Ascending aorta (tissue), 2 donors: Measurements from ENCODE around the gene UGT3A1. TPM values are rescaled to one million over a fixed set of nuclear protein-coding genes. Genes with fewer than 3 reads are reported as not detected.
A peak's percentile ranks its signal among the peaks of the same experiment; 100 is the strongest.

ENCODE experiments used
- DNase-seq, 2 donors: peaks; one replicate each; pipeline ENCODE4 v3.0.0-alpha.2; 2019; ENCODE audit warnings: low spot score in 2 of 2
- H3K27ac ChIP-seq, 2 donors: fragments of 200-600 bp; sonication (generic); one replicate each; pipeline ENCODE4 v1.5.1; 2016 to 2017; ENCODE audit warnings: mild to moderate bottlenecking in 1 of 2
- H3K27me3 ChIP-seq: fragments of 200-600 bp; sonication (generic); one replicate; pipeline ENCODE4 v1.5.1; 2017
- H3K36me3 ChIP-seq, 2 donors: fragments of 200-600 bp; sonication (generic); one replicate each; pipeline ENCODE4 v1.5.1; 2016
- H3K4me1 ChIP-seq, 2 donors: fragments of 200-600 bp; sonication (generic); one replicate each; pipeline ENCODE4 v1.5.1; 2016 to 2017; ENCODE audit warnings: mild to moderate bottlenecking in 1 of 2
- H3K4me3 ChIP-seq, 2 donors: fragments of 200-600 bp; sonication (generic); one replicate each; pipeline ENCODE4 v1.5.1; 2016 to 2017; ENCODE audit warnings: mild to moderate bottlenecking in 1 of 2
- H3K9me3 ChIP-seq, 2 donors: fragments of 200-600 bp; sonication (generic); one replicate each; pipeline ENCODE4 v1.5.1; 2016
- CTCF ChIP-seq, 3 experiments: fragments of 200-600 bp in 2 of 3; fragments of 450-650 bp in 1 of 3; sonication (generic) in 2 of 3; IDR thresholded peaks; one replicate each; pipeline ENCODE4 v1.5.1; 2016 to 2019; ENCODE audit warnings: antibody characterized with exemption in 3 of 3, mild to moderate bottlenecking in 1 of 3, moderate library complexity in 1 of 3
- intact Hi-C: fragments of 100-400 bp; cut with DNase I; formaldehyde crosslinking; loops from one replicate; pipeline ENCODE4 v1.15.1; 2023
- total RNA-seq: library from RNA; depleted of rRNA; stranded (reverse); fragments of >200 nt; gene quantifications from one replicate; pipeline ENCODE4 v1.1.0, GENCODE V29; 2016

The UGT3A1 gene
- total RNA-seq, 1 donor from 2014 or later, result not detected

GRCh38 chr5:35926389-35927051 is 64.7 kb downstream of the UGT3A1 start:
- Histone ChIP-seq H3K27me3 (no peaks in the 10 kb centered on the region), H3K9me3 (no peaks in the 10 kb centered on the region), H3K4me1 (no peaks in the 10 kb centered on the region), H3K27ac (no peak overlapping the region), H3K4me3 (no peak overlapping the region), H3K36me3 (no peaks in the 10 kb centered on the region)
- intact Hi-C loops, result no loop called here
- no peak for DNase-seq
- TF ChIP-seq CTCF (IDR thresholded peaks at IDR 0.05), result peak; percentile 46 to 63 (median 46)

GRCh38 chr5:35924950-35925722 is 66.1 kb downstream of the UGT3A1 start:
- no peaks in the 10 kb centered on the region for H3K4me1 ChIP-seq
- intact Hi-C loops, result no loop called here
- H3K4me3 ChIP-seq, result no peak overlapping the region
- H3K9me3 ChIP-seq, result no peaks in the 10 kb centered on the region
- H3K27me3 ChIP-seq, result no peaks in the 10 kb centered on the region
- DNase-seq, result peak in 1 of 2 donors; percentile 67
- peak in 1 of 3 experiments; percentile 36 for TF ChIP-seq CTCF (IDR thresholded peaks at IDR 0.05)
- H3K36me3 ChIP-seq, result no peaks in the 10 kb centered on the region
- no peak overlapping the region for H3K27ac ChIP-seq

GRCh38 chr5:35924122-35924949 is 66.9 kb downstream of the UGT3A1 start:
- intact Hi-C loops, result no loop called here
- H3K4me1 ChIP-seq, result no peaks in the 10 kb centered on the region
- no peak overlapping the region for H3K4me3 ChIP-seq
- no peaks in the 10 kb centered on the region for H3K9me3 ChIP-seq
- DNase-seq, result no peak
- H3K36me3 ChIP-seq, result no peaks in the 10 kb centered on the region
- H3K27ac ChIP-seq, result no peak overlapping the region
- no peaks in the 10 kb centered on the region for H3K27me3 ChIP-seq
- no peak for TF ChIP-seq CTCF (IDR thresholded peaks at IDR 0.05)

GRCh38 chr5:35922468-35922867 is 68.7 kb downstream of the UGT3A1 start:
- no peak for TF ChIP-seq CTCF (IDR thresholded peaks at IDR 0.05)
- Histone ChIP-seq H3K36me3 (no peaks in the 10 kb centered on the region), H3K27me3 (no peaks in the 10 kb centered on the region), H3K27ac (no peak overlapping the region), H3K4me1 (no peaks in the 10 kb centered on the region), H3K9me3 (no peaks in the 10 kb centered on the region), H3K4me3 (no peak overlapping the region)
- intact Hi-C loops, result no loop called here
- DNase-seq, result no peak

GRCh38 chr5:35921930-35922329 is 69.3 kb downstream of the UGT3A1 start:
- H3K9me3 ChIP-seq, result no peaks in the 10 kb centered on the region
- no peak for DNase-seq
- H3K4me3 ChIP-seq, result no peak overlapping the region
- no peak overlapping the region for H3K27ac ChIP-seq
- intact Hi-C loops, result no loop called here
- H3K4me1 ChIP-seq, result no peaks in the 10 kb centered on the region
- no peaks in the 10 kb centered on the region for H3K36me3 ChIP-seq
- no peak for TF ChIP-seq CTCF (IDR thresholded peaks at IDR 0.05)
- no peaks in the 10 kb centered on the region for H3K27me3 ChIP-seq
